SK-N-SH treated with all-trans-retinoic acid at 6 μM for 48 hours (cell line): ENCODE results near the gene SEC14L2.

Experiments used
- ATAC-seq: fragments of 200-7000 bp; cut with Tn5 transposase; 3 replicates; pipeline ENCODE4 v1.9.1; 2020; ENCODE audit warnings: mild to moderate bottlenecking, moderate library complexity
- ARNTL ChIP-seq: fragments of 450-650 bp; formaldehyde crosslinking; IDR thresholded peaks from 2 replicates; pipeline ENCODE4 v1.5.0; 2020; ENCODE audit warnings: low read depth, mild to moderate bottlenecking, moderate library complexity, borderline replicate concordance
- BACH2 ChIP-seq: fragments of 250-450 bp; sonication (Bioruptor Pico); IDR thresholded peaks from 2 replicates; pipeline ENCODE4 v1.9.0; 2021; ENCODE audit warnings: mild to moderate bottlenecking, borderline replicate concordance
- CSDC2 ChIP-seq: fragments of 250-450 bp; sonication (Bioruptor Pico); IDR thresholded peaks from 2 replicates; pipeline ENCODE4 v1.5.0; 2020; ENCODE audit warnings: mild to moderate bottlenecking, moderate library complexity
- ESRRG ChIP-seq: fragments of 250-450 bp; sonication (Bioruptor Pico); IDR thresholded peaks from 2 replicates; pipeline ENCODE4 v1.6.1; 2021; ENCODE audit warnings: mild to moderate bottlenecking
- GLIS3 ChIP-seq: fragments of 250-450 bp; sonication (Bioruptor Pico); IDR thresholded peaks from 2 replicates; pipeline ENCODE4 v1.5.0; 2020; ENCODE audit warnings: mild to moderate bottlenecking, moderate library complexity
- ISL1 ChIP-seq: fragments of 250-450 bp; sonication (Bioruptor Pico); IDR thresholded peaks from 2 replicates; pipeline ENCODE4 v2.1.2; 2022; ENCODE audit warnings: mild to moderate bottlenecking, moderate library complexity
- OSR1 ChIP-seq: fragments of 250-450 bp; sonication (Bioruptor Pico); IDR thresholded peaks from 2 replicates; pipeline ENCODE4 v1.8.0; 2022; ENCODE audit warnings: moderate library complexity, mild to moderate bottlenecking, inconsistent platforms
- PATZ1 ChIP-seq: fragments of 250-450 bp; sonication (Bioruptor Pico); IDR thresholded peaks from 2 replicates; pipeline ENCODE4 v1.8.0; 2020; ENCODE audit warnings: mild to moderate bottlenecking, moderate library complexity, borderline replicate concordance
- POU6F1 ChIP-seq: fragments of 250-450 bp; sonication (Bioruptor Pico); IDR thresholded peaks from 2 replicates; pipeline ENCODE4 v1.8.0; 2021; ENCODE audit warnings: low read depth, mild to moderate bottlenecking, moderate library complexity, borderline replicate concordance
- PPARA ChIP-seq: fragments of 250-450 bp; sonication (Bioruptor Pico); IDR thresholded peaks from 2 replicates; pipeline ENCODE4 v1.5.0; 2020; ENCODE audit warnings: mild to moderate bottlenecking, borderline replicate concordance
- SNAI2 ChIP-seq: fragments of 250-450 bp; sonication (Bioruptor Pico); IDR thresholded peaks from 2 replicates; pipeline ENCODE4 v1.5.0; 2020; ENCODE audit warnings: mild to moderate bottlenecking, moderate library complexity
- TCF4 ChIP-seq: fragments of 250-450 bp; sonication (Bioruptor Pico); IDR thresholded peaks from 2 replicates; pipeline ENCODE4 v1.8.0; 2021; ENCODE audit warnings: mild to moderate bottlenecking, moderate library complexity, borderline replicate concordance
- TOX ChIP-seq: fragments of 250-450 bp; sonication (Bioruptor Pico); IDR thresholded peaks from 2 replicates; pipeline ENCODE4 v1.8.0; 2021; ENCODE audit warnings: mild to moderate bottlenecking, moderate library complexity, borderline replicate concordance
- ZC3H10 ChIP-seq: fragments of 250-450 bp; sonication (Bioruptor Pico); IDR thresholded peaks from 2 replicates; pipeline ENCODE4 v1.5.1; 2021; ENCODE audit warnings: mild to moderate bottlenecking, moderate library complexity
- ZFP3 ChIP-seq: fragments of 250-450 bp; sonication (Bioruptor Pico); IDR thresholded peaks from 2 replicates; pipeline ENCODE4 v1.5.0; 2020; ENCODE audit warnings: mild to moderate bottlenecking, moderate library complexity
- ZFP30 ChIP-seq: fragments of 450-650 bp; formaldehyde crosslinking; IDR thresholded peaks from 2 replicates; pipeline ENCODE4 v1.5.0; 2022; ENCODE audit warnings: mild to moderate bottlenecking, moderate library complexity
- ZNF565 ChIP-seq: fragments of 450-650 bp; formaldehyde crosslinking; conservative IDR thresholded peaks from 2 replicates; pipeline ENCODE4 v1.5.0; 2020; ENCODE audit warnings: low read depth, mild to moderate bottlenecking, moderate library complexity
- ZNF70 ChIP-seq: fragments of 450-650 bp; formaldehyde crosslinking; IDR thresholded peaks from 2 replicates; pipeline ENCODE4 v1.5.0; 2020; ENCODE audit warnings: mild to moderate bottlenecking, moderate library complexity
- ZNF8 ChIP-seq: fragments of 450-650 bp; formaldehyde crosslinking; IDR thresholded peaks from 2 replicates; pipeline ENCODE4 v1.5.0; 2020; ENCODE audit warnings: mild to moderate bottlenecking, moderate library complexity
- TF ChIP-seq, protein P1 (sequence below): fragments of 250-450 bp; sonication (Bioruptor Pico); IDR thresholded peaks from 2 replicates; pipeline ENCODE4 v1.5.1; 2021; ENCODE audit warnings: mild to moderate bottlenecking, moderate library complexity

The SEC14L2 gene

DNA sequence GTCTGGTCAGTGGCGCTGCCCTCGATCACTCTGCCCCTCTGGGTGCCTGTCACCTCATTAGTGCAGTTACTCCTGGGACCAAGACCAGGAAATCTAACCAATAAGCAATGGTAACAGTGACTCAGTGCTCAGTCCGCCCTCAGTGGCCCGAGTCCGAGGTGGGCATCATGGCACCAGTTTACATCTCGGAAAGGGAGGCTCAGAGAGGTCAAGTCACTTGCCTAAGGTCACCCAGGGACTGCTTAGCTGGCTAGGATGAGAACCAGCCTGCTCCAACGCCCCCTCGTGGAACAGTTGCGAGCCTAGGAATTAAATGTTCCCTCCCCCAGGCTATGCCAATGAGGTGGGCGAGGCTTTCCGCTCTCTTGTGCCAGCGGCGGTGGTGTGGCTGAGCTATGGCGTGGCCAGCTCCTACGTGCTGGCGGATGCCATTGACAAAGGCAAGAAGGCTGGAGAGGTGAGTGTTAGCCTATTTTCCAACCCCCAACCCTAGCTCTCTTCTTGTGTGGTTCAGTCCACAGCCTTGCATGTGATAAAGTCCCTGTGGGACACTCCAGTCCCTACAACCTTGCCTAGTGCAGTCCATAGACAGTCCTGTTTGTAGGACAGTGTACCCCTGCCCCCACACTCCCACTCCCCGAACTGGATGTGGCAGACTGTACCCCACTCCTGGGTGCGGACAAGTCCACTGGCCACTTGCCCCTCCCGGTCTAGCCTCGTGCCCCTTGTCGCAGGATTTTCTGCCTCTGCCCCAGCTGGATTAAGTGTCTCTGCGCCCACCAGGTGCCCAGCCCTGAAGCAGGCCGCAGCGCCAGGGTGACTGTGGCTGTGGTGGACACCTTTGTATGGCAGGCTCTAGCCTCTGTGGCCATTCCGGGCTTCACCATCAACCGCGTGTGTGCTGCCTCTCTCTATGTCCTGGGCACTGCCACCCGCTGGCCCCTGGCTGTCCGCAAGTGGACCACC, 29.9 kb downstream of the SEC14L2 start:
- peak; percentile 39 for ATAC-seq
- TF ChIP-seq ZFP3 (CRISPR knock-in tag) (no peak), SNAI2 (no peak), ESRRG (CRISPR knock-in tag) (no peak), ISL1 (CRISPR knock-in tag) (no peak), BACH2 (CRISPR knock-in tag) (no peak)

DNA sequence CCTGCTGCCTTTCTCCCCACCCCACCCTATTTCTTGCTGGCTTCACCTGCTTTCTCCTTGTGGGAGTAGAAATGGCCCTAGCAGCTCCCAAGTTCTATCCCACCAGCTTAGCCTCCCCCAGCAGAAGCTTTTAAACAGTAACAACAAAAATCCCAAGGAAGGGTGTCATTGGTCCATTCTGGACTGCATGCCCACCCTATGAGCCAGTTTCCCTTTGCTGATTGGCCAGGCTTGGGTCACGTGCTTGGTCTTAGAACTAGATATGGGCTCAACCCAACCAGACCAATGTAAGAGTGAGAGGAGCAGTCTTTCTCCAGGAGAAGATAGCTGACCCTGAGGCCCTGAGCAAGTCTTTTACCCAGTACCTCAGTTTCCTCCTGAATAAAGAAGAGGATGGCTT, 31.1 kb downstream of the SEC14L2 start:
- TF ChIP-seq POU6F1 (no peak), ZNF70 (no peak), BACH2 (CRISPR knock-in tag) (no peak), ZNF565 (CRISPR knock-in tag) (no peak), PPARA (no peak), ESRRG (CRISPR knock-in tag) (no peak), TOX (CRISPR knock-in tag) (no peak)
- TF ChIP-seq, protein P1, sequence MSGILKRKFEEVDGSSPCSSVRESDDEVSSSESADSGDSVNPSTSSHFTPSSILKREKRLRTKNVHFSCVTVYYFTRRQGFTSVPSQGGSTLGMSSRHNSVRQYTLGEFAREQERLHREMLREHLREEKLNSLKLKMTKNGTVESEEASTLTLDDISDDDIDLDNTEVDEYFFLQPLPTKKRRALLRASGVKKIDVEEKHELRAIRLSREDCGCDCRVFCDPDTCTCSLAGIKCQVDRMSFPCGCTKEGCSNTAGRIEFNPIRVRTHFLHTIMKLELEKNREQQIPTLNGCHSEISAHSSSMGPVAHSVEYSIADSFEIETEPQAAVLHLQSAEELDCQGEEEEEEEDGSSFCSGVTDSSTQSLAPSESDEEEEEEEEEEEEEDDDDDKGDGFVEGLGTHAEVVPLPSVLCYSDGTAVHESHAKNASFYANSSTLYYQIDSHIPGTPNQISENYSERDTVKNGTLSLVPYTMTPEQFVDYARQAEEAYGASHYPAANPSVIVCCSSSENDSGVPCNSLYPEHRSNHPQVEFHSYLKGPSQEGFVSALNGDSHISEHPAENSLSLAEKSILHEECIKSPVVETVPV, result no peak
- ATAC-seq, result no peak

GRCh38 chr22:30429887-30430286, 33.1 kb downstream of the SEC14L2 start:
- no peak for TF ChIP-seq ESRRG (CRISPR knock-in tag)
- TF ChIP-seq OSR1 (CRISPR knock-in tag), result no peak
- TF ChIP-seq ARNTL (CRISPR knock-in tag), result no peak
- no peak for TF ChIP-seq ZC3H10 (CRISPR knock-in tag)
- TF ChIP-seq ZNF70, result no peak
- no peak for TF ChIP-seq ZNF565 (CRISPR knock-in tag)
- no peak for TF ChIP-seq ISL1 (CRISPR knock-in tag)
- TF ChIP-seq POU6F1, result no peak
- TF ChIP-seq PPARA, result no peak
- no peak for TF ChIP-seq TOX (CRISPR knock-in tag)
- TF ChIP-seq BACH2 (CRISPR knock-in tag), result no peak
- no peak for TF ChIP-seq ZNF8 (CRISPR knock-in tag)
- TF ChIP-seq SNAI2, result no peak
- no peak for TF ChIP-seq ZFP30 (CRISPR knock-in tag)
- no peak for TF ChIP-seq PATZ1
- TF ChIP-seq GLIS3, result no peak
- ATAC-seq, result no peak

DNA sequence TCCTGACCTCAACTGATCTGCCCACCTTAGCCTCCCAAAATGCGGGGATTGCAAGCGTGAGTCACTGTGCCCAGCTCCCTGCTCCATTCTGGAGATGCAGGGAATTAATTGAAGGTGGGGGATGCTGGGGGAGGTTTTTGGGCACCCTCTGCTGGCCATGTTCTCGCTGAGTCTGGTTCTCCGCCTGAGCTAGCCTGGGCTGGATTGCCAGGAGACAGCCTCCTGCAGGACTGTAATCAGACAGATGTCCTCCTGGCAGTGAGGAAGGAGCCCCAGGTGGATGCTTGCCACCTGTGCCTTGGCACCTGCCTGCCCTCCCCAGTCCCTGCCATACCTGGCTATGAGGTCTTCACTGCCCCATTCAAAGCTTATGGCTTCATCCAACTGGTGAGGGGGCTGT, 34.1 kb downstream of the SEC14L2 start:
- TF ChIP-seq ZFP30 (CRISPR knock-in tag), result no peak
- no peak for TF ChIP-seq CSDC2
- TF ChIP-seq BACH2 (CRISPR knock-in tag), result no peak
- no peak for TF ChIP-seq TOX (CRISPR knock-in tag)
- no peak for TF ChIP-seq ESRRG (CRISPR knock-in tag)
- no peak for TF ChIP-seq PATZ1
- no peak for TF ChIP-seq TCF4
- TF ChIP-seq ISL1 (CRISPR knock-in tag), result no peak
- TF ChIP-seq ZFP3 (CRISPR knock-in tag), result no peak
- TF ChIP-seq, protein P1, result no peak
- no peak for TF ChIP-seq ZNF70
- TF ChIP-seq OSR1 (CRISPR knock-in tag), result no peak
- no peak for TF ChIP-seq SNAI2
- ATAC-seq, result no peak
